Posterior vena cava (tissue), 2 donors: ENCODE data around the gene ANXA11. TPM values are rescaled to one million over a fixed set of nuclear protein-coding genes. Genes with fewer than 3 reads are reported as not detected.
A peak's percentile ranks its signal among the peaks of the same experiment; 100 is the strongest.

ENCODE experiments used
- DNase-seq: peaks from one replicate; pipeline ENCODE4 v3.0.0-alpha.2; 2020; ENCODE audit warnings: low spot score
- intact Hi-C, 2 donors: fragments of 100-400 bp; cut with DNase I; formaldehyde crosslinking; loops; one replicate each; pipeline versions ENCODE4 v1.14.1 to v1.14.2; 2022 to 2023
- total RNA-seq, 2 donors: library from RNA; stranded (reverse); fragmentation: NEBNext Ultra II Directional; extraction: Animal tissue kit (Norgen Biotek cat#: 25700); gene quantifications; one replicate each; pipeline ENCODE4 v1.2.1, GENCODE V29; 2021
- donor health status: DM: yes; HTN: yes; CAD: no.
- donor health status: DM: yes; HTN: yes; CAD: no.

ANXA11 gene
- total RNA-seq, 2 donors from 2014 or later, result 247 to 269 TPM

GRCh38 chr10:80196270-80196949 is 8.9 kb downstream of the ANXA11 start:
- intact Hi-C loops, result no loop called here
- DNase-seq, result no peak

DNA sequence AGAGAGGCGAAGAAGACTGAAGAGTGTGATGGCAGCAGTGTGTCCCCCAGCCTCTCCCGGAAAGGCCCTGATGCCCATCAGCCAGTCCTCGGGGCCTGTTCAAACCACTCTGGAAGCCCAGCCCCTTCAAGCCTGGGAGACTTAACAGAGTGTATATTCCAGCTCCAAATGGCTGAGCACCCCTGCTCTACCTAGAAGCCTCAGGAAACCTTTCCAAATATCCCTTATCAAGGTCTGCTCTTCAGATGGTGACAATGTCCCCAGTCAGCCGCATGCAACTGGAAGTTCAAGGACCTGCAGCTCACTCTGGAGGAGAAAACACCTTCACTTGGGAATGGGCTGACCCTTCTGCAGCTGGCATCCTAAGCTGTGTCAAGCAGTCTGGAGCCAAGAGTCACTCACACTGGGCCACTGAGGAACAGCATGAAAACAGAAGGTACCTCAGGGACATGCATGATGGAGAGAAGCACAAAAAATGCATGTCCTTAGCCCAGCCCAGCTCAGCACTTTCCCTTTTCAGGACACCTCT is 10.2 kb downstream of the ANXA11 start:
- intact Hi-C loops, result no loop called here
- no peak for DNase-seq

DNA sequence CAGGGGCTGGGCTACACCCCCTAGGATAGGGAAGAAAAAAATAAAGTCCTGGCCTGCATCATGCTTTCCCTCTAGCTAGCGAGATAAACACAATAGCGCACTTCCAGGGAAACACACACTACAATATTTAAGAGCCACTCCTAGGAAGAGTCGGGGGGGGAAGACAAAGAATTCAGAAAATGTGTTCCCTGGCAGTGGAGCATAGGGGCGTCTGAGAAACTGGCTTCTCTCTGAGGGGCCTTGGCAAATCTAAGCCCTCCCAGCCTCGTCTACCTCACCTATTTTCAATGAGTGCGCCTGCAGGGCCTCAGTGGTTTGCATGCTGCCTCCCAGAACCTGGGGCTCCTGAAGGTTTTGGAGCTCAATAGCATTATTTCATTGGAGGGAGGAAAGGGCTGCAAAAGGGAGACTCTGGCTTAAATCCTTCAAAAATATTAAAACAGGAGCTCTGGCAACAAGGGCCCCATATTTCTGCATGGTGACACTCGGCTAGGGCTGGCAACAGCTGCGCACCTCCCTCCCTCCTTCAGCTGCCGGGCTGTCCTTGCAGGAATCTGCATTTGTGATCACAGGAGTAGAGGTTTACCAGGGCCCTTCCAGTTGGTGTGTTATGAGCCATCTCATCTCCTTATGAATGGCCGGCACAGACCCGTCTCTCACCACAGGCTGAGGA is 10.8 kb downstream of the ANXA11 start:
- intact Hi-C loops, result no loop called here
- DNase-seq, result no peak

GRCh38 chr10:80192553-80192952 is 12.8 kb downstream of the ANXA11 start:
- DNase-seq, result no peak
- intact Hi-C loops, result loop anchor here in 1 of 2 donors (2.0 kb wide), 1 partner anchor 14 kb away; no protein-coding TSS in a partner anchor

DNA sequence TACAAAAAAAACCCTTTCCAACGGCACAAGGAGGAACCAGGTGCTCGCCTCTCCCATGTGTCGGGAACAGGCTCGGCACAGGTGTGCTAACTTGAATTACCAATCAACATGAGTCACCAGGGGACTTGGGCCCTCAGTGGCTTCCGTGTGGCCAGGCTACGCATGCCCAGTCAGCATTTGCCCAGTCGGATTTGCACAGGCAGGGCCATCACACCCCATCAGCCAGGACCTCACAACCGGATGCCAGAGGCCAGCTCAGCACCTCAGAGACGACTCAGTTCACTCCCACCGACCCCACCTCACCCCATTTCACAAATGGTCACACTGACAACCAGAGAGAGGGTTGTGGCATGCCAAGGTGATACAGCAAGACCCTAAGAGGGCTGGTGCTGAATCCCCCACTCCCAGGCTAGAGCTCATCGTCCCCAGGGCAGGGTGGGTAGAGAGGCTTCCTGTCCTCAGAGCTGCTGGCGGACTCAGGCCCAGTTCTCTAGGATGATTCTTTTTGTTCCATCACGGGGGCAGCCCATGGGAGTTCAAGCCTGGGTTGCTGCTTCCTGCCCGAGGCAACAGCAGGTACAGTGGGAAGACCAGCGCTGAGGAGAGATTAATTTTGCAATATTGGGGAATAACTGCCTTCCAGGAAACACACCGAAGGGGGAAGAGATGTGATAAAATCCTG is 13.6 kb downstream of the ANXA11 start:
- intact Hi-C loops, result loop anchor here in 1 of 2 donors (2.0 kb wide), 1 partner anchor 13 kb away; no protein-coding TSS in a partner anchor
- DNase-seq, result no peak

DNA sequence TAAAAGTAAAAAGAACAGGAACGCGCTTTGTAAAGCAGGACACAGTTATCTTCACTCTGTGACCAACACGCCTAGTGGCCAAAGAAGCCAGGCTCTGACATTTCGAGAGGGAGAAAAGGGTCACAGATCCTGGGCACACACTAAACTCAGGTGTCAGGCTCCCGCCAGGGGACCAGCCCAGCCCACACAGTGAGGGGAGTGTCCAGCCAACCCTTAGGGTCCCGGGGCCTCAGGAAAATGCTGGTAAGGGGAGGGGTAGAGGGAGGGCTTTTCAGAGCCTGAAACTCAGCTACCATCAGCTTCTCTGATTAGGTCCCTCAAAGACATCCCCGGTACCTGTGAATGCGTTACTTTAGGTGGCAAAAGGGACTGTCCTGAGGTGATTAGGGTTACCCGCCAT is 16.6 kb downstream of the ANXA11 start:
- intact Hi-C loops, result no loop called here
- no peak for DNase-seq

GRCh38 chr10:80187465-80188409 is 17.6 kb downstream of the ANXA11 start:
- no peak for DNase-seq
- intact Hi-C loops, result no loop called here

DNA sequence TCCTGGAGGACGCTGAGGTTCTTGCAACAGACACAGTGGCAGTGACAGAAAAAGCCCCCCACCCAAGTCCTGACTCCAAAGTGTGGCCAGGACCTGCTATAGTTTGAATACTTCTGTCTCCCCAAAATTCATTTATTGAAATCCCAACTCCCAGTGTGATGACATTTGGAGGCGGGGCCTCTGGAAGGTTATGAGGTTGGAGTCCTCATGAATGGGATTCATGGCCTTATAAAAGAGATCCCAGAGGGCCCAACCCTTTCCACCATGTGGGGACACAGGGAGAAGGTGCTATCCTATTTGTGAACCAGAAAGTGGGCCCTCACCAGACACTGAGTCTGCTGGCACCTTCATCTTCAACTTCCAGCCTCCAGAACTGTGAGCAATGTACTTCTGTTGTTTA is 18.3 kb downstream of the ANXA11 start:
- intact Hi-C loops, result no loop called here
- DNase-seq, result no peak

- no peak for DNase-seq
- intact Hi-C loops, result loop anchor here in 1 of 2 donors (1.0 kb wide), 1 partner anchor 10 kb away; no protein-coding TSS in a partner anchor
These were observed 18.8 kb downstream of the ANXA11 start for GRCh38 chr10:80186364-80187012.

DNA sequence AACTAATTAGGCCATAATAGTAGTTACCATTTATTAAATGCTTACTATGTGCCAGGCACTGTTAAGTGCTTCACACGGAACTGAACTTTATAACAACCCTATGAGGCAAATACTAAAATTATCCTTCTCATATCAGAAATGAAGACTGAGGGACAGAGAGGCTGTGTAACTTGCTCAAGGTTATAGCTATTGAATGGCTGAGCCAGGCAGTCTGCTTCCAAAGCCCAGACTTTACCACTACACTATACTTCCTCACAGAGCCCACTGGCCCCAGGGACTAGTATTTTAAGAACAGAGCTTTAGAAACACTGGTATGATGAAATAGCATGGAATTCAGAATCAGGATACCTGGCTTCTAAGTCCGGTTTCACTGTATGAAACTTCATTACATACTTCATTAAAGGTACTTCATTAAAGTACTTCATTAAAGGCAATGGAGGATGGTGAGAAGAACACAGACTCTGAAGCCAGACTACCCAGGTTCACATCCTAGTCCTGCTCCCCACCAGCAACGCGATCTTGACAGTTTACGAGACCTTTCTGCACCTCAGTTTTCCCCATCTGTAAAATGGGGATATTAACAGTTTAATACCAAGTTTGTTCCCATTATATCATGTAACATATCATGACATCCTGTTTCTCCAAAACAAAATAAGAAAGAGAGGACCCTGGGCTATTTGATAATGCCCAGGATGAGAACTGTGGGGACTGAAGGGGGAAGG is 19.6 kb downstream of the ANXA11 start:
- DNase-seq, result no peak
- intact Hi-C loops, result loop anchor here in 1 of 2 donors (1.0 kb wide), 1 partner anchor 9 kb away; no protein-coding TSS in a partner anchor

- intact Hi-C loops, result no loop called here
- DNase-seq, result no peak
These were observed 21.0 kb downstream of the ANXA11 start for GRCh38 chr10:80184291-80184690.

DNA sequence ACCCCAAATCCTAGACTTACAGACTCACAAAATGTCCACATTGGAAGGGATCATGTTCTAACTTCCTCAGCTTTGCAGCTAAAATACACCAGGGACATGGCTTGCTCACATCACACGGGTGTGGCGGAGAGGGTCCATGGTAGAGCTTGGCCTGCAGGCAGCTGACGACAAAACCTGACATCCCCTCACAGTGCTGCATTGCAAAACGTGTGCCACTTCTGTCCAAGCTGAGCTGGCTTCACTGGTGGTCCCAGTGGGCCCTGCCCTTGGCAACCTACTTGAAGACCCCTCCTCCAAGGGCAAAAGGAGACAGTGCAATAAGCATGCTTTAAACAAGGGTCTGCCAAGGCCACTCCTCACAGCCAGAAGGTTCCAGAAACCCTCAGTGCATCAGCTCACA is 21.9 kb downstream of the ANXA11 start:
- peak; percentile 54 for DNase-seq
- intact Hi-C loops, result no loop called here

GRCh38 chr10:80182986-80183385 is 22.4 kb downstream of the ANXA11 start:
- intact Hi-C loops, result no loop called here
- no peak for DNase-seq

GRCh38 chr10:80177781-80178636 is 27.3 kb downstream of the ANXA11 start:
- intact Hi-C loops, result loop anchor here in 1 of 2 donors (2.0 kb wide), 1 partner anchor 15 kb away; no protein-coding TSS in a partner anchor
- DNase-seq, result peak; percentile 76

- intact Hi-C loops, result loop anchor here in 1 of 2 donors (1.0 kb wide), 1 partner anchor 10 kb away; no protein-coding TSS in a partner anchor
- peak; percentile 52 for DNase-seq
These were observed 28.8 kb downstream of the ANXA11 start for GRCh38 chr10:80176526-80176925.

DNA sequence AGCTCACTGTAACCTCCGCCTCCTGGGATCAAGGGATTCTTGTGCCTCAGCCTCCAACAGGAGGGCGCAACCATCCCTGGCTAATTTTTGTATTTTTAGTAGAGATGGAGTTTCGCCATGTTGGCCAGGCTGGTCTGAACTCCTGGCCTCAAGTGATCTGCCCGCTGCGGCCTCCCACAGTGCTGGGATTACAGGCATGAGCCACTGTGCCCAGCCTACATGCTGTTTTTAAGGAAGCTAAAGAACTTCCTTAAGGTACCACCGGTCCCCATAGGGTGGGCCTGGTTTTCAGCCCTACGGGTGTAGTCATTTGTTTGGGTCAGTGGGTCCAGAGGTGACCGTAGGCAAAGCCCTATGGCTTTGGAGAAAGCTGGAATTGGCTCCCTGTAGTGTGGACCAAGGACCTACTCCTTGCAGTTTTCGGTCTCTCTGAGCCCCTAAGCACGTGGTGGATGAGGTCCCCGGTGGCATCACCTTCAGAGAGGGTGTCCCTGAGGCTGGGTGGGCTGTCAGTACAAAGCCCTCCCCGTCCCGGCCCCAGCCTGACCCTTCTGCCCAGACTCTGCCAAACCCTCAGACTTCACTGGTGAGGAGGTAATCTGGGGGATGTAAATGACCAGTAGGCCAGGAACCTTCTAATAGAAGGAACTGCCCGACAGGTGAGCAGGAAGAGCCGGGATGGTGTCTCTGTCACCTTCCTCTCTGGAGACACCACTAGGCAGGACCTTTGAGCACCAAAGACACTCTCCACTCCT is 30.5 kb downstream of the ANXA11 start:
- intact Hi-C loops, result no loop called here
- no peak for DNase-seq
